GM18951 (cell line): ENCODE results near the gene NLGN1.
"Not testable (repeated sequence)": the region's sequence is repeated elsewhere in the genome, so short reads cannot be mapped to it uniquely, and the experiment has no call there.

Experiments
- POLR2A ChIP-seq: IDR thresholded peaks from 4 replicates; pipeline ENCODE4 v1.6.1; 2011; ENCODE audit warnings: mild to moderate bottlenecking; ENCODE audit not compliant: insufficient read length, insufficient read depth; ENCODE audit errors: extremely low read depth
- in situ Hi-C: fragments of 300-500 bp; cut with MboI; formaldehyde crosslinking; loops from one replicate; pipeline ENCODE4 v1.12.0; 2022; ENCODE audit warnings: low sequenced_read_pairs, mixed read lengths, inconsistent platforms; ENCODE audit not compliant: unreplicated experiment

Gene NLGN1

DNA sequence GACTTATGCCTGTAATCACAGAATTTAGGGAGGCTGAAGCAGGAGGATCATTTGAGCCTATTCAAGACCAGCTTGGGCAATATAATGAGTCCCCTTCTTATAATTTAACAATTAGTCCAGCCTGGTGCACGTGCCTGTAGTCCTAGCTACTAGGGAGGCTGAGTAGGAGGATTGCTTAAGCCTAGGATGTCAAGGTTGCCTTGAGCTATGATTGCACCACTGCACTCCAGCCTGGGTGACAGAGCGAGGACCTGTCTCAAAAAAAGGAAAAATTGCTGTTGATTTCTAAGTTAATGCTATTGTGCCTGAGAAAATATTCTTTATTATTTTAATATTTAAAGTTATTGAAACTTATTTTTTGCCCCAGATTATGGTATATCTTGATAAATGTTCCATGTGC is 159.0 kb downstream of the NLGN1 start:
- in situ Hi-C loops = no loop called here
- TF ChIP-seq POLR2A = no peak

DNA sequence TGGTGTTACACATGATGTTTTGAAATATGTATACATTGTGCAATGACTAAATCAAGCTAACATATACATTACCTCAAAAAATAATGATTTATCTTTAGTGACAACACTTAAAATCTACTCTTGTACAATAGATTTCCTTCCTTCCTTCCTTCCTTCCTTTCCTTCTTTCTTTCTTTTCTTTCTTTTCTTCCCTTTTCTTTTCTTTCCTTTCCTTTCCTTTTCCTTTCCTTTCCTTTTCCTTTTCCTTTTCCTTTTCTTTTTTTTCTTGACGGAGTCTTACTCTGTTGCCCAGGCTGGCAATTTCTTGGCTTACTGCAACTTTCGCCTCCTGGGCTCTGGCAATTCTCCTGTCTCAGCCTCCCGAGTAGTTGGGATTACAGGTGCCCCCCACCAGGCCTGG is 170.5 kb downstream of the NLGN1 start:
- no peak for TF ChIP-seq POLR2A
- in situ Hi-C loops = no loop called here

DNA sequence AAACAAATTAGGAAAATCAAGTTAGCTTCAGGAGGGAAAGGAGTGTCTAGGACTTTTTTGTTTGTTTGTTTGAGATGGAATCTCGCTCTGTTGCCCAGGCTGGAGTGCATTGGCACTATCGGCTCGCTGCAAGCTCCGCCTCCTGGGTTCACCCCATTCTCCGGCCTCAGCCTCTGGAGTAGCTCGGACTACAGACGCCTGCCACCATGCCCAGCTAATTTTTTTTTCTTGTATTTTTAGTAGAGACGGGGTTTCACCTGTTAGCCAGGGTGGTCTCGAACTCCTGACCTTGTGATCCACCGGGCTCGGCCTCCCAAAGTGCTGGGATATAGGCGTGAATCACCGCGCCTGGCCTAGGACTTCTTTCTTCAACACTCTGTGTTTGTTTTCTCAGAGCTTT is 171.1 kb downstream of the NLGN1 start:
- in situ Hi-C loops = no loop called here
- no peak for TF ChIP-seq POLR2A

DNA sequence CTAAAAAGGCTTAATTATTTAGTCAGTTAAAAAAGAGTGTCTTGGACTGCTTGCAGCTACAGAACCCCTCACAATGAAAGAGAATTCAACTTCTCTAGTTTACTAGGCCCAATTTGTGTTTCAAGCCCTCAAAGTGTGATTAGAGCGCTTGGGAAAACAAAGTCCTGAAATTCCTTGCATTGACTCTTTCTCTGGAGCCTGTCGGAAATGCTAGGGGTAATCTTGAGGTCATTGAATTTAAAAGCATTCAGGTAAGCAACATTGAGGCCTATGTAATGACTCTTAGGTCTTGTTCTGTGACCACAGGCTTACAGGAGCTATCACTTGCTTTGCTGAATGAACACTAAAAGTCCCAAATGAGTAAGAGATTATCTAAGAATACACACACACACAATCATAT is 186.0 kb downstream of the NLGN1 start:
- no peak for TF ChIP-seq POLR2A
- in situ Hi-C loops = no loop called here

DNA sequence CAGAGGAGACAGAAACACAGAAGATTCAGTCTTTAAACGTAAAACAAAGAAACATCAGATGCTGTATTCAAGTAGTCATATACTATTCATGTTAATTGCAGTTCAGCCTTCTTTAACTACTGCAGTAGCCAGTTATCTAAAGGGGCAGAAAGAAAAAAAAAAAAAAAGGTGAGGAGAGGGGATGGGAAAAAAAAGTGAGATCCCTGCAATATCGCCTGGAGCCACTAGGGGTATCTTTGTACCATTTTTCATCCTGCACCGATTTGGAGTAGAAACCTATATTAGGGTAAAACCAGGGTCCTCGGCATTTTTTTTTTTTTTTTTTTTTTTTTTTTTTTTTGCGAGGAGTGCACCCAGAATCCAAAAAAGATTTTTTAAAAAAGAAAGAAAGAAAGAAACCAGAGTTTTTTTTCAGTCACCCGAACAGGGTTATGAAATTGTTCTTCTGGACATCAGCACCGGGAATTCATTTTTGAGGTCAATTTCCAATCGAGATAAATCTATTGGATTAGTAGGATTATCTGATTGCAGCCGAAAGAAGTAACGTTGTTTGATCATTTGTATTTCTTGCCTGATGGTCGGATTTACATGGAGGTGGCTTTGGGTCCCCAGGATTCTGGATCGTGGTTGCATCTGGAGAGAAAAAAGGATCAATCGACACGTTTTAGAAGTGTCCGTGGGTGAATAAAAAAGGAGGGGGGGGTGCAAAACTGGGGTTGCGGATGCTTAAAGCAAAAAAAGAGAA is 186.7 kb downstream of the NLGN1 start:
- in situ Hi-C loops = no loop called here

DNA sequence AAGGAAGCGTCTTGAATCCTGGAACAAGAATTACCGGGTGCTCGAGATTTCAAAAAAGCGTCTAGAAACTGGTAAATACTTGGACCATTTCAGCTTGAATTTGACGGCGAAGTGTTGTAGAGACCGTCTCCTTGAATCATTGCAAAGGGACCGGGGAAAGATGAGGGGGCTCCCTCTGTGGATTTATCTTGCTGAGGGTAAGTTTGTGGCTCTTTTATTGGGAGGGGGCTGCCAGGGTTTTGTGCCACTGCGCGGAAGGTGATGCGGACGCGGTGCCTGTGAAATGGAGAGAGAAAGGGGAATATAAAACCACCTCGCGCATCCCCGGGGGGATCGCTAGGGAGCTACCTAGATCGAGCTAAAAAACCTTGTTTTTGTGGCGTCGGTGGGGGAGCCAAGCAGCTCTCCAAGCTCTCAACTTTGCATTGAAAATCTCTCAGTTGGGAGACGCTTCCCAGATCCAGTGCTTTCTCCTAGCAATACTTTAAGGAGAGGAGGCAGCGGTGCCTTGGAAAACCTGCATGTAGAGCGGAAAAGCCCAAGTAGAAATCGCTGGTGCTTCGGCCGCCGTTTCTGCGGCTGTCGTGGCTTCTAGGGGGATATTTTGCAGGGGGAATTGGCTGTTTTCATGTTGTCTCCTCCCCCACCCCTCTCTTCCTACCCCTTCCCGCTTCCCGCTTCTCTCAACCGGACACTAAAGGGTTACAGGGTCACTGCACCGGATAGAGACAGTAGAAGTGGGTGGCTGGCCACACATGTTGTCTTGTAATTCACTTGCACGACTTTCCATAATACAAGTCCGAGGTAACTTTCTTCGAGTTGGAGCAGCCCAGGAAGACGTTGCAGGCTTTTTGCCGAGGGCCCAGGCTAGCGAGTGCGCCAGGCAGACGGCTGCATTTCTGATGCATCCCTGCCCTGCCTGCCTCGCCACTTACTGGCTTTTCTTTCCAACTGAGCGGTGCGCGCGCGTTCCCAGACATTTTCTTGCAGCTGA is 187.6 kb downstream of the NLGN1 start:
- in situ Hi-C loops = no loop called here
- TF ChIP-seq POLR2A = no peak

More for the DNA sequence above, 186.7 kb downstream of the NLGN1 start:
- no peak for TF ChIP-seq POLR2A

DNA sequence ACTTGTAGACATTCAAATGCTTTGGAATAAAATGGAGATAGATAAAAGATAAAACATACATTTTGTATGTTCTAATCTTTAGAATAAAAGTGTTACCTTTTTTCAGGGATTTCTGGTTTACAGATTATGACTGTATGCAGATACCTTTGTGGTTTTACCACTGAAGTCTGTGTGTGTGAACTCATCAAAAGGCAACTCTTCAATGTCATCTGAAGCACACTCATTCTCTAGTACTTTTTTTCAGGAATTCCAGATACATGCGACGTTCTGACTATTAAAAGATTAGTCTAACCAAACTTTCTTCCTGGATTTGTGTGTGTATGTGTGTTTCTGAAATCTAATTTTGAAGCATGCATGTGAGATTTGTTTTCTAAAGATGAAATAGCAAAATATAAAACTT is 188.6 kb downstream of the NLGN1 start:
- in situ Hi-C loops = no loop called here
- no peak for TF ChIP-seq POLR2A

DNA sequence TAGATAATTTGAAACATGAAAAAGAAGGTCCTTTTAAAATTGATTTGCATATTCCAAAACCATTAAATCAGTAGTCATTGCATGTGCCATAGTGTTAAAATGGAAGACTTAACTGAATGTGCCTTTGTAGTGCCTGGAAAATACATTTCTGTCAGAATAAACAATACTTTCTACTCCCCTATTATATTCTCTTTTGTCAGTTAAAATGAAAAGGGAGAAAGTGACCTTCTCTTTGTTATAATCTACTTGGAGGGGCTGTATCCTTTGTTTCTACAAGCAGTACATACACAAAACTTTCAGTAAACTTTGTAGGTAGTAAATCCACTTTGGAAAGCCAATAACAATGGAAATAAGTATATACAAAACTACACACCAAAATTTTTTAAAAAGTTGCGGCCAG is 189.5 kb downstream of the NLGN1 start:
- in situ Hi-C loops = no loop called here
- no peak for TF ChIP-seq POLR2A

DNA sequence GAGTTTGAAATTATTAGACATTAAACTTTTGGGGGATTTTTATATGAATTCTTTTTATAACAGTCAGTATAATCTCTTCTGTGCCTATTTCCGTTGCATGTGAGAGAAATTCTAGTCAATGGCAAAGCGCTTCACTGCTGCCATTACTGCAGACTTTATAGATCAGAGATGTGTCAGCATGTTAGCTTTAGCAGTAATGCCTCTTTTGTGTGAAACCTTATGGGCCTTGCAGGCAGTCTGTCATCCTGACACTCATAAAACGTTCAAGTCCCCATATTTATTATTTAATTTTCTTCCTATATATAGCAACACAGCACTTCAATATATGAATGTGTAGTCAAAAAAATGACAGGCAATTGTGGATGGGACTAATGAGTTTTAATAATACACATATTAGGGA is 191.0 kb downstream of the NLGN1 start:
- in situ Hi-C loops = no loop called here

DNA sequence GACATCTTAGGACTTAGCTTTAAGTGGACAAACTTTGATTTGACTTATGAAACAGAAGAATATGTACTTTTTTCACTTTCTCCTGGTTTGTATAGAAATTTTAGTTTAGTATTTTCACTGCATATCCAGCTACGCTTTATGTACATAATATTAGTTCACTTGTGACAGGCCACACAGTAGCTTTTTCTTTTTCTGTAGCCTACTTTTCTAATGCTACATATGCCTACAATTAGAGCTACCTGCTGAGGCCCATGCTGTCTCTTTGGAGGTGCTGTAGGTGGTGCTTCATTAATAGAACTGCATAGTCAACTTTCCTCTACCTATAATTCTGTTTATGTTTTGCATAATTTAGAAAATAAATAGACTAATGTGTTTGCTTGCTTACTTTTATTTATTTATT is 191.6 kb downstream of the NLGN1 start:
- in situ Hi-C loops = no loop called here
- TF ChIP-seq POLR2A = no peak

More for the DNA sequence above, 191.0 kb downstream of the NLGN1 start:
- no peak for TF ChIP-seq POLR2A

DNA sequence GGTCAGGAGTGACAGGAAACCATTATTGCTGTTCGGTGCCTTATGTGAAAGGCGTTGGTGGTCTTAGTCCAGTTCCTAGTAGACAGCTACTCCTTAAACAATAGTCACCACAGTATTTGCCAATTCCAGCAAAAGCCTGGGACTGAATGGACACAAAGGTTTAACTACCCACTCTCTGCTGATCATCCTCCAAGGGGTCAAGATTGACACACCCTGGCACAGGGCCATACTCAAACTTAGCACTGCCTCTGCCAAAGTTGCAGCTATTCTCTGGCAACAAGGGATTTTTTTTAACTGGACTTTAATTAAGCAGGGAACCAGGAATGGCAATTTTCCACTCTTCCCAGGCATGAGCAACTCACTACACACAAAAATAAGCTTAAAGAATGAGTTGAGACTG is 193.9 kb downstream of the NLGN1 start:
- no peak for TF ChIP-seq POLR2A
- in situ Hi-C loops = no loop called here

DNA sequence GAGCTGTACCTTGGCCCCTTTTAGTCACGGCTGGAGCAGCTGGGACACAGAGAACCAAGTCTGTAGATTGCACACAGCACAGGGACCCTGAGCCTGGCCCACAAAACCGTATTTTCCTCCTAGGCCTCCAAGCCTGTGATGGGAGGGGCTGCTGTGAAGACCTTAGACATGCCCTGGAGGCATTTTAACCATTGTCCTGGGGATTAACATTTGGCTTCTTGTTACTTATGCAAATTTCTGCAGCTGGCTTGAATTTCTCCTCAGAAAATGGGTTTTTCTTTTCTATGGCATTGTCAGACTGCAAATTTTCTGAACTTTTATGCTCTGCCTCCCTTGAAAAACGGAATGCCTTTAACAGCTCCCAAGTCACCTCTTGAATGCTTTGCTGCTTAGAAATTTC is 197.3 kb downstream of the NLGN1 start:
- in situ Hi-C loops = not testable (repeated sequence)

DNA sequence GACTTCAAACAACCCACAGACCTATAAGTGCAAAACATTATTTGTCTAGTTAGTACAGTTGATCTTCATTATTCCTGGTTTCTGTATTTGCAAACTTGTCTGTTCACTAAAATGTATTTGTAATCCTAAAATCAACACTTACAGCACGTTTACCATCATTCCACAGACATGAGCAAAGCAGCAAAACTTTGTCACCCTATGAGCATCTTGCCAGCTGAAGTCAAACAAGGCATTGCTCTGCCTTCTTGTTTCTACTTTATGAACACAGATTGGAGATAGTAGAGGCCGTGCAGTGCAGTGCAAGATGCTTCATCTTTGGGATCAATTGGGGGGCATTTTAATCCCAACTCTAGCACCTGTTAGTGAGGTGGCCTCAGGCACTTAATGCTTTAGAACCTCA is 202.1 kb downstream of the NLGN1 start:
- no peak for TF ChIP-seq POLR2A
- in situ Hi-C loops = no loop called here

DNA sequence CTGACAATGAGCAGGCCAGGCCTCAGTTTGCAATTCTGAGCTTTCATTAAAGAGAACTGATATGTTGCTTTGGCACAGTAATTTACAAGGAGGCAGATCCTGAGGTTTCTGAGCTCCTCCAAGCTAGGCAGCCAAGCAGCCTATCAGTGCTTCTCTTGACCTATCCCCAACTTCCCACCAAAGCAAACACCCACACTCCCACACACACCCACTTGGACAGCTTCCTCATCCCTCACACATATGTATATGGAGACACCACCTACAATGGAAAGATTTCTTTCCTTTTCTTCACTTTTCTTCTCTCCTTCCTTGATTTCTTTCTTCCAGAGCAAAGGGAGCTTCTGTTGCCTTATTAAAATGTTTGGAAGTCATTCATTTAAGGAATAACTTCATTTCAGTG is 217.0 kb downstream of the NLGN1 start:
- in situ Hi-C loops = no loop called here
- no peak for TF ChIP-seq POLR2A
